Caco-2 (cell line): ENCODE data around the gene ARAP1. TPM values are rescaled to one million over a fixed set of nuclear protein-coding genes. Genes with fewer than 3 reads are reported as not detected.

ENCODE experiments used
- BruUV-seq: library from RNA; stranded (reverse); fragments of 400-500 nt; replicated peaks from 2 replicates; lab custom pipeline; 2021; lab: Mats Ljungman, UMichigan
- CTCF ChIA-PET: fragments of 300-600 bp; sonication (Branson Sonifier 250); formaldehyde crosslinking; loops from one replicate; lab custom pipeline; 2022; ENCODE audit warnings: antibody characterized with exemption; lab: Charles Lee
- POLR2A ChIA-PET: fragments of 300-600 bp; sonication (Branson Sonifier 250); formaldehyde crosslinking; loops from one replicate; lab custom pipeline; 2022; ENCODE audit warnings: antibody characterized with exemption; lab: Charles Lee
- DNase-seq, 2 experiments: peaks; one replicate each; pipeline versions ENCODE4 v3.0.0 to v3.0.0-alpha.2; 2020 to 2022
- H3K27me3 ChIP-seq: replicated peaks from 2 replicates; pipeline ENCODE4 v1.6.0; 2011; ENCODE audit warnings: low read length; ENCODE audit not compliant: control insufficient read depth, insufficient read depth
- H3K36me3 ChIP-seq: 2 replicates; pipeline ENCODE4 v1.5.1; 2011; ENCODE audit warnings: low read length; ENCODE audit not compliant: control insufficient read depth, insufficient read depth
- H3K4me1 ChIP-seq: fragments of 250-450 bp; sonication (Bioruptor Pico); 2 replicates; pipeline ENCODE4 v1.5.1; 2020; ENCODE audit warnings: mild to moderate bottlenecking
- H3K4me3 ChIP-seq: 2 replicates; pipeline ENCODE4 v1.5.1; 2011; ENCODE audit warnings: low read depth, mild to moderate bottlenecking, control low read depth, low read length
- H3K9me3 ChIP-seq: fragments of 250-450 bp; sonication (Bioruptor Pico); 2 replicates; pipeline ENCODE4 v1.5.1; 2020; ENCODE audit warnings: mild to moderate bottlenecking, moderate library complexity
- H3K27ac Mint-ChIP-seq: one replicate; pipeline ENCODE4 v1.8.0; 2022; ENCODE audit warnings: mixed read lengths; ENCODE audit not compliant: unreplicated experiment
- H3K27me3 Mint-ChIP-seq: one replicate; pipeline ENCODE4 v1.8.0; 2022; ENCODE audit warnings: mixed read lengths; ENCODE audit not compliant: insufficient read depth, unreplicated experiment
- H3K36me3 Mint-ChIP-seq: one replicate; pipeline ENCODE4 v1.8.0; 2022; ENCODE audit warnings: mild to moderate bottlenecking, mixed read lengths; ENCODE audit not compliant: insufficient read depth, unreplicated experiment
- H3K4me1 Mint-ChIP-seq: one replicate; pipeline ENCODE4 v1.8.0; 2022; ENCODE audit warnings: low read depth, mixed read lengths; ENCODE audit not compliant: unreplicated experiment
- H3K4me3 Mint-ChIP-seq: one replicate; pipeline ENCODE4 v1.8.0; 2022; ENCODE audit warnings: mild to moderate bottlenecking, moderate library complexity, mixed read lengths; ENCODE audit not compliant: unreplicated experiment
- H3K9me3 Mint-ChIP-seq: one replicate; pipeline ENCODE4 v1.8.0; 2022; ENCODE audit warnings: mixed read lengths; ENCODE audit not compliant: unreplicated experiment
- CTCF ChIP-seq, 2 experiments: fragments of 200-600 bp in 1 of 2; IDR thresholded peaks; 1 replicate in 1 of 2; 2 replicates in 1 of 2; pipeline versions ENCODE4 v1.5.1 to v1.8.0; 2011 to 2022; ENCODE audit warnings: antibody characterized with exemption in 1 of 2, control low read depth in 1 of 2, inconsistent platforms in 1 of 2, low read depth in 1 of 2, low read length in 1 of 2, mild to moderate bottlenecking in 1 of 2, moderate library complexity in 1 of 2; ENCODE audit not compliant: insufficient read depth in 1 of 2, severe bottlenecking in 1 of 2, unreplicated experiment in 1 of 2
- intact Hi-C: fragments of 100-400 bp; cut with micrococcal nuclease; formaldehyde crosslinking; loops from one replicate; pipeline ENCODE4 v1.10.0; 2022; ENCODE audit not compliant: unreplicated experiment
- total RNA-seq: library from RNA; stranded (reverse); gene quantifications from 2 replicates; pipeline ENCODE4 v1.2.3, GENCODE V29; 2022

ARAP1 gene
- total RNA-seq, 1 experiment from 2014 or later = 87.1 TPM

- DNase-seq = peak; percentile 85 to 89
- Mint-ChIP-seq H3K9me3 (no peaks in the 10 kb centered on the region), H3K27me3 (no peaks in the 10 kb centered on the region), H3K4me3 (peak overlapping the region; percentile 74), H3K4me1 (peaks cover 62% of the 10 kb centered on the region), H3K36me3 (peaks cover 54% of the 10 kb centered on the region), H3K27ac (peak overlapping the region; percentile 88)
- no peak for TF ChIP-seq CTCF (IDR thresholded peaks at IDR 0.05; ENCODE audit: insufficient read depth in 1 of 2, low read depth in 1 of 2, low read length in 1 of 2, severe bottlenecking in 1 of 2, unreplicated experiment in 1 of 2)
- H3K27me3 ChIP-seq = no peaks in the 10 kb centered on the region
- peaks cover 35% of the 10 kb centered on the region for H3K36me3 ChIP-seq
- peak overlapping the region; percentile 88 for H3K4me3 ChIP-seq
- intact Hi-C loops = loop anchor here (1.0 to 5.0 kb wide), 4 partner anchors 7 to 33 kb away; partner anchors contain the start of gene ATG16L2
- ChIA-PET POLR2A (interaction anchor here (0.6 to 4.2 kb wide), 5 partner anchors 7 to 529 kb away, joined by 3 to 33 read pairs (median 4); no protein-coding TSS in a partner anchor), CTCF (interaction anchor here (0.6 to 7.9 kb wide), 7 partner anchors 8 to 556 kb away, joined by 3 to 74 read pairs (median 4); partner anchors contain the start of gene STARD10)
- BruUV-seq = TSS peak; percentile 25
- peaks cover 67% of the 10 kb centered on the region for H3K4me1 ChIP-seq
- no peaks in the 10 kb centered on the region for H3K9me3 ChIP-seq
Observed at GRCh38 chr11:72778535-72779494, 26.6 kb upstream of the ARAP1 start.

GRCh38 chr11:72777755-72778278 is 25.6 kb upstream of the ARAP1 start:
- Mint-ChIP-seq H3K27ac (peak overlapping the region; percentile 37), H3K9me3 (no peaks in the 10 kb centered on the region), H3K27me3 (no peaks in the 10 kb centered on the region), H3K4me3 (peak overlapping the region; percentile 55), H3K4me1 (peaks cover 61% of the 10 kb centered on the region), H3K36me3 (peaks cover 54% of the 10 kb centered on the region)
- CTCF ChIA-PET = interaction anchor here (1.2 to 7.9 kb wide), 5 partner anchors 9 to 52 kb away, joined by 3 to 74 read pairs (median 6); partner anchors contain the start of gene STARD10
- H3K4me3 ChIP-seq = no peak overlapping the region
- H3K36me3 ChIP-seq = peaks cover 39% of the 10 kb centered on the region
- no peak for TF ChIP-seq CTCF (IDR thresholded peaks at IDR 0.05; ENCODE audit: insufficient read depth in 1 of 2, low read depth in 1 of 2, low read length in 1 of 2, severe bottlenecking in 1 of 2, unreplicated experiment in 1 of 2)
- BruUV-seq = no TSS peak
- no peaks in the 10 kb centered on the region for H3K9me3 ChIP-seq
- intact Hi-C loops = loop anchor here (1.0 to 5.0 kb wide), 2 partner anchors 8 to 34 kb away; partner anchors contain the start of gene ATG16L2
- POLR2A ChIA-PET = interaction anchor here (1.0 to 4.2 kb wide), 3 partner anchors 8 to 53 kb away, joined by 4 to 33 read pairs (median 4); partner anchors contain the start of gene STARD10
- peaks cover 57% of the 10 kb centered on the region for H3K4me1 ChIP-seq
- peak; percentile 73 to 89 for DNase-seq
- no peaks in the 10 kb centered on the region for H3K27me3 ChIP-seq
